ENCODE data around the gene ANKZF1.

The ANKZF1 gene

DNA sequence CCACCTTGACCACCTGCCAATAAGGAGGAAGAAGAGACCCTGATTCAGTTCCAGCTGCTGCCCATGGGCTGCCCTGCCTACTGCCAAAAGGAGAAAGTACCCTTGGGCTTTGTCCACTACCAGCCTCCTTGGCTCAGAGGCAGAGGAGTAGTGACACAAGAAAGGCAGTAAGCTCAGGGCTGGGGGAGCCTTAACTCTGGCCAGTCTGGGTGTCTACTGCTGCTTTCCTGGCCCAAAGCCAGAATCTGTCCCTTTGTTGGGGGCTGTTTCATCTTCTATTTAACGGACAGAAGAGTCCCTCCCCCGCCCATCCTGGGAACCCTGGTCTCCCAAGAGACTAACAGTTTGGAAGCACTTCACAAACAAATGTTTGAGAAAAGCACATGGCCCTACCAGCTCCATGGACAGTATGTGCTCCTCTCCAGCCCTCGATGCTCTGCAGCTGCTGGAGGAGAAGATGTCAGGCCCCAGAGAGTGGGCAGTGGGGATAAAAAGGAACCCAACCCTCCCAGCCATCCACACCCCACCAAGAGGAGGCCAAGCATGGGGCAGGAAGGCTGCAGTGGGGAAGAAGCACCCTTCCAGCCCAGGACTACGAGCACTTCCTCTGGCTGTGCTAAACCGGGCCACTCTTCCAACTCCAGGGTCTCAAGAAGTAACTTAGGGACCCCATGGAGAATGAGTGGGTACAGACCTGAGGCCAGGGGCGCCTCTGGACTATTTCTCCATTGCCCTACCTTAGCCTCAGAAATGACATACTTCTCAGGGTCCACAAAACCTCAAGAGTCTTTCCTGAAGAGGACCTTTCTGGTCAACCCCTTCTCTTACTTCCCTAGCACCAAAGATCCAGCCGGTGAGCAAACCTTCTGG, 1.3 kb upstream of the ANKZF1 start:
- DNase-seq: no peak

- no peak for DNase-seq
These were observed 698 bp upstream of the ANKZF1 start for GRCh38 chr2:219228911-219229304.

GRCh38 chr2:219230059-219230540, 494 bp downstream of the ANKZF1 start:
- DNase-seq: no peak

- no peak for DNase-seq
These were observed 4.7 kb downstream of the ANKZF1 start for GRCh38 chr2:219234331-219234730.

GRCh38 chr2:219243291-219243761, 13.7 kb downstream of the ANKZF1 start:
- no peak for DNase-seq

GRCh38 chr2:219244789-219245147, 15.2 kb downstream of the ANKZF1 start:
- no peak for DNase-seq

DNA sequence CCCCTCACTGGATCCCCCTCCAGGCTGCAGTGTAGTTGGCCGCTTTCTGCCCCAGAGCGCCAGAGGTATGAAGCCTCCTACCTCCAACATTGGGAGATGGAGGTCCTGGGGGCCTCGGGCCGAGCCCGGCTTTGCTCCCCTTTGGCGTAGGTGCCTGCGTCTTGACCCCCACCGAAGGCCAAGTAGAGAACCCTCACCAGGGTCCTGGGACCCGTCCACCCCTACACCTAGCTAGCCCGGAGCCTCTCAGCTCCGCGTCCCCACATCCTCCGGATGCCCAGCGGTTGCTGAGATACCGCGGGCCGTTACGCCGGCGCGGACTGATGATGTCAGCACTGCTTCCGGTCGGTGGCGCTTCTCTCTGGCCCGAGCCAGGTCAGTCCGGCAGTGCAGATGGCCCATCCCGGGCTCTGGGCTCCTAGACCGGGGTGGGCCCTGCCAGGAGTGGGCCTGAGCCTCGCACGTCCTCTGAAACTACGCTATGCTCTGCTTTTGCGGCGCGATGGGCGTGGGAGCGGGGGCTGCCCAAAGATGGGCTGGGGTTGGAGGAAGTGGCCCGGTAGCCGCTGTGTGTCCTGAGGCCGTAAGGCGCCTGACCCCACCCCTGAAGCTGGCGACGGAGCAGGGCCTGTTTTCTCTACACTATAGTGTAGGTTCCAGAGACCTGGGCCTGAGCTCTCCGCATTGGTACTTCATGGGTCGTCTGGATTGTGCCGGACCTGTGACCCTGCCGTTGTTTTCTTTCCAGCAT, 15.7 kb downstream of the ANKZF1 start, which contains the start of the genes GLB1L and STK16:
Gene GLB1L, minus strand, starts transcription at position 297 of the 751 bp plus-strand sequence. CDS start 1,871 bp downstream, outside the sequence.
Gene STK16, plus strand, starts transcription at position 332 of the 751 bp plus-strand sequence. CDS start 521 bp downstream, outside the sequence.
- DNase-seq: peak; percentile 41

DNA sequence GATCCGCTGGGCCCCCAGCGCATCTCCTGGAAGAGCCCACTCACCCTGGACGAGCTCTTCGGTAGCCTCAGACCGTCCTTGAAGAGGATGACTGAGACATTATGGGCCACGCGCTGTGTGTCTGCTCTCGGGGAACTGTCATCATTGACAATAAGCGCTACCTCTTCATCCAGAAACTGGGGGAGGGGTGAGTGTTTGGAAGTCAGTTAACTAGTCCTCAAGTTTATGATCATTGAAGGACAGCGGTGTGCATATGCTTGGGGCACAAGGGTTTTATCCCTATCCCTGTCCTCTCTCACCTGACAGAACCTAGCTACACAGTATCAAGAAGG, 16.3 kb downstream of the ANKZF1 start:
- no peak for DNase-seq

DNA sequence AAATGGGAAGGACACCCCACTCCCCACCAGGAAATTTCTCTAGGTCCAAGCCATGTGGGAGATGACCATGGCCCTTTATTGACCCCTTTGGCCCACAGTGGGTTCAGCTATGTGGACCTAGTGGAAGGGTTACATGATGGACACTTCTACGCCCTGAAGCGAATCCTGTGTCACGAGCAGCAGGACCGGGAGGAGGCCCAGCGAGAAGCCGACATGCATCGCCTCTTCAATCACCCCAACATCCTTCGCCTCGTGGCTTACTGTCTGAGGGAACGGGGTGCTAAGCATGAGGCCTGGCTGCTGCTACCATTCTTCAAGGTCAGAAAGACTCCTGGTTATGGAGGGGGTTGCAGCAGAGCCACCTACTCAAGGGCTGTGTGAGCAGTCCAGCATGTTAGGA, 17.0 kb downstream of the ANKZF1 start:
- DNase-seq: no peak

DNA sequence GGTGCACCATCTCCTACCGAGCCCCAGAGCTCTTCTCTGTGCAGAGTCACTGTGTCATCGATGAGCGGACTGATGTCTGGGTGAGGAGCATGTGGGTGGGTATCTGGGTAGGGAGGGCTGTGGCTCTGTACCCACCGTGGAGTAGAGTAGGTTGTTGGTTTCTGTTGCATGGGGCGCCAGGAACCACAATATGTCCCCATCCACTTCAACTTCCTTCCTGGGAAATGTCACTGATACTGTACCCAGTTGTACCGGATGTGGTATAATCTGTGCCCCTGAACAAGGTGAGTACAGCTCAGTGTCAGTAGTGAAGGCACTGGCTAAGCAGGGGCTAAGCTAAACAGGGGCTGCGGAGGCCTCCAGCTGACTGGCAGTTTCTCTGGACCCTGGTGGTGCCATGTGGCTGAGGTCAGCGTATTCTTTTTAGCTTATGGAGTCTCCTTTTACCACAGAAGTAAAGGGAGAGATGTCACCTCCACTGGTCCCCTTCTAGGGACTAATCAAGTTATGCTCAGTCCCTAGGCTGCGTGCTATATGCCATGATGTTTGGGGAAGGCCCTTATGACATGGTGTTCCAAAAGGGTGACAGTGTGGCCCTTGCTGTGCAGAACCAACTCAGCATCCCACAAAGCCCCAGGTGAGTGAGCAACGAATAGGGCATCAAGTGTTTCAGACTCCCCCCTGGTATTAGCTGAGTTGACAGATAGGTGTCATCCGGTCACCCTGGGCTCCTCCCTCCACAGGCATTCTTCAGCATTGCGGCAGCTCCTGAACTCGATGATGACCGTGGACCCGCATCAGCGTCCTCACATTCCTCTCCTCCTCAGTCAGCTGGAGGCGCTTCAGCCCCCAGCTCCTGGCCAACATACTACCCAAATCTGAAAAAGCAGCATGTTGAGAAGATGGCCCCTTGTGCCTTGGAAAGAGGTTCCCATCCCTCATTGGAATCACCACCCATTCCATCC, 18.4 kb downstream of the ANKZF1 start:
- no peak for DNase-seq

DNA sequence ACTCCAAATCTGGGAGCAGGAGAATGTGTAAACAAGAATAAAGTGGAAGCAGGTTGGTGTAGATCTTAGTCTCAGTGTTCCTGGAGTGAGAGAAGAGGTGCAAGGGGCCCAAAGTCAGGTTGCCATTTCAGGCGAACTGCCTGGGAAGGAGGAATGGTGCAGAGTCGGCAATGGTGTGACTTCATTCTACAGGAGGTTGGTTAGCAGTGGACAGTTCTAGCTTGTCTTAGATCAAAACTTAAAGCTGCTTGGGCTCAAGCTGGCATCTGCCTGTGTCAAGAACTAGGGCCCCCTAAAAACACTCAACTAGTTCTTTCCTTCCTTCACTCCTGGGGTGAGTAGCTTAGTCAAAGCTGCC, 19.2 kb downstream of the ANKZF1 start:
- DNase-seq: no peak

DNA sequence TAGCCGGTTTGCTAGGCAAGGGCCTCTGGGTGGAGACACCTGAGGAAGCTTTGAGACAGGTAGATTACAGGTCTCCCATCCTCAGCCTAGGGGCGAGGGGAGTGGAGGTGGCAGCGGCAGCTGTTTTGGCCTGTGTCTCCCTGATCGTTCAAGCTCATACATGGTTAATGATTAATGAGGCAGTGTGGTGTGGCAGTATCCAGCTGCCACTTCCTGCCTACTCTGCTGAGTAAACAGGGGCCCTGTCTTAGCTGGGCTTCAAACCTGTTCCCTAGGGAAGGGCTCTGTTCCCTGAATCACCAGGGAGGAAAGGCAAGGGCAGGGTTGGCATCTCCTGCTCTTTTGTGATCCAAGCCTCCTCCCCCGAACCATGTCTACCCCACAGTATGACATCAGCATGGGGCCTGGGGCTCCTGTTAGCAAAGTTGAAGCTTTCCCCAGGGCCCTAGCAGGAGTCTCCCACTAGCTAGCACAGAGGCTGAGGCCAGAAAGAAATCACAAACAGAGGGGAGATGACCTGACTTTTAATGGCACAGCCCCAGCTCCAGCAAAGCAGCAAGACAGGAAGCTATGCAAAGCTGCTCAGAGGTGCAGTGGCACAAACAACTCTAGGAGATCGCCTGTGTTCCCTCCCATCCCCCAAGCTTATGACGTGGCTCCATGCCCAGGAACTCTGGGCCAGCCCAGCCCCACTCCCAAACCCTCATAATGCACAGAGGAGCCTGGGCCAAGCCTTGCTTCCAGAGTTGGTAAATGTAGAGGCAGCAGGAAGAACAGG, 19.8 kb downstream of the ANKZF1 start:
- DNase-seq: no peak

DNA sequence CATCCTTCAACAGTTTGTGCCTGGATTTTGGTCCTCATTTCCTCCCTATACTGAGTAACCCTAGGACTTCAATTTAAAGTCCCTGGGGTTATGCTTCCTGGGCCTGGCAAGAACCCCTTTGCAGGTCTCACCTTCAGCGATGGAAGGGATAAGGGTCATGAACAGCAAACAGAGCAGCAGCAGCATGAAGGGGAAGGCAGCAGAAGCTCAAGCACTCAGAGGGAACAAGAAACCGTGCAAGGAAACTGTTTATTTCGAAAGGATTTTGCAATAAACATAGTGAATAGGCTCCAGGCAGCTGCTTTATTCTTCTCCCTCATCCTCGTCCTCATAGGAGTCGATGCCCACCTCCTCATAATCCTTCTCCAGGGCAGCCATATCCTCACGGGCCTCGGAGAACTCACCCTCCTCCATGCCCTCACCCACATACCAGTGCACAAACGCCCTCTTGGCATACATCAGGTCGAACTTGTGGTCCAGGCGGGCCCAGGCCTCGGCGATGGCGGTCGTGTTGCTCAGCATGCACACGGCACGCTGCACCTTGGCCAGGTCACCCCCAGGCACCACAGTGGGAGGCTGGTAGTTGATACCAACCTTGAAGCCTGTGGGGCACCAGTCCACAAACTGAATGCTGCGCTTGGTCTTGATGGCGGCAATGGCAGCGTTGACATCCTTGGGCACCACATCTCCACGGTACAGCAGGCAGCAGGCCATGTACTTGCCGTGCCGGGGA, 20.6 kb downstream of the ANKZF1 start:
- no peak for DNase-seq

DNA sequence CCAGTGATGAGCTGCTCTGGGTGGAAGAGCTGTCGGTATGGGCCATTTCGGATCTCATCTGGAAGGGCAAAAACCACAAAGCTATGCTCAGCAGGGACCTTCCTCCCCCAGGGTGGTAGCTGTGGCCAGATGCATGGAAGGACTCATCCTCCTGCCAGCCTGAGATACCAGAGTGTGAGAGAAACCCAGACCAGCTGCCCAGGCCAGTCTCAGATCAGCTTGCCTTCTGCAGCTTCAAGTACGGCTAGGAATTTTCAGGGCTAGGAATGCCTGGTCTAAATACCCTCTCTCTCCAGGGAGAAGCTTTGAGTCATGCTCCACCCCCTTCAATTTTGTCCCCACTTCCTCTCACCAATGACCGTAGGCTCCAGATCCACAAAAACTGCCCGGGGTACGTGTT, 22.1 kb downstream of the ANKZF1 start:
- DNase-seq: no peak

GRCh38 chr2:219252084-219252483, 22.5 kb downstream of the ANKZF1 start:
- DNase-seq: no peak

DNA sequence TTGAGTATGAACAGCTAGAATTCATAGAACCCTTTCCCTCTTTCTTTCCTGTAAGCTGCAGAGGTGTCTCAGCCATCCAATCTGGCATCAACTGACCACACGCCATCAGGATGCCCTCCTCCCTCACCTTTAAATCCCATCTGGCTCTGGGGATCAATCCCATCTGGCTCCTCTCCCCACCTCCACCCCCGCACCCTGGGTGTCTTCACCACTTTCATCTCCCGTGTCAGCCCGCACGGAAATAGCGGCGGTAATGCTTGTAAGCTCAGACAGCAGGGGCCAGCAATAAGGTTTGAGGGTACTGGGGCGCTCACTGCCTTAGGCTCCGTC, 22.9 kb downstream of the ANKZF1 start:
- no peak for DNase-seq

GRCh38 chr2:219252900-219253752, 23.5 kb downstream of the ANKZF1 start, which contains the start of gene TUBA4B:
Gene TUBA4B (plus strand): TSS chr2:219253243. CDS start chr2:219253408, 165 bp downstream.
- no peak for DNase-seq

DNA sequence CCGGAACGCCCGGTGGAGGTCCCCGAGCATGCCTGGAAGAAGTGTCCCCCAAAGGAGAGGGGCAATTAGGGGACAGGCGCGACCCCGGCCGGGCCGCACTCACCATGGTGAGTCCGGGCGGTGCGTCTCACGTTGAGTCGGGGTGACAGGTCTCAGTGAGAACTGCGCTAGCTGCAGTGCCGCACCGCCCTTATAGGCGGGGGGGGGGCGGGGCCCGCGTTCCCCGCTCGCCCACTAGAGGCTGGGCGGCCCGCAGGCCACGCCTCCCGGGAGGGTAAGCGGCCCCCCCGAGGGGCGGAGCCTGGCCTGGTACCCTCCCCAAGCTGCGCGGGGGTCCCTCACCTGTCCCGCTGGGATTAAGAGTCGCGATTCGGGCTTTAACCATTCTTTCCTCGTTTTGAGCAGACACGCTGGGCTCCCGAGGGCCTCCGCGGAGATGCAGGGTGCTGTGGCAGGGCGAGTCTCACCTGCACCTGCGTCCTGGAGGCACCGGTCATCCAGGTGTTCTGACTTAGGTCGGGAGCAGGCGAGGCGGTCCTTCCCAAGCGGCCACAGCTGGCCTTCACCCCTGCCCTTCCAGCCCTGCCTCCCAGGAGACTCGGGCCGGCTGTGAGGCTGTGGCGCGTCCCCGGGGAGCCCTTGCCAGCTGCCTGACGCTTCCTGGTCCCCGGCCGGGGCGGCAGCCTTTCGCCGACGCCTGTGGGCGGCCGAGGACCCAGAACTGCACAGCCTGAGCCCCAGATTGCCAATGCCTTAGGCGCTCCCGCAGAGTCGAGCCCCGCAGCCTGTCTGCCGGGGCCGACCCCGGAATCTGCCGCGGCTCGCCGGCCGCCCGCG, 24.4 kb downstream of the ANKZF1 start, which contains the start of gene TUBA4A:
Gene TUBA4A, minus strand, starts transcription at position 166 of the 837 bp plus-strand sequence. Its CDS starts 60 bp downstream, at position 106.
- DNase-seq: no peak

DNA sequence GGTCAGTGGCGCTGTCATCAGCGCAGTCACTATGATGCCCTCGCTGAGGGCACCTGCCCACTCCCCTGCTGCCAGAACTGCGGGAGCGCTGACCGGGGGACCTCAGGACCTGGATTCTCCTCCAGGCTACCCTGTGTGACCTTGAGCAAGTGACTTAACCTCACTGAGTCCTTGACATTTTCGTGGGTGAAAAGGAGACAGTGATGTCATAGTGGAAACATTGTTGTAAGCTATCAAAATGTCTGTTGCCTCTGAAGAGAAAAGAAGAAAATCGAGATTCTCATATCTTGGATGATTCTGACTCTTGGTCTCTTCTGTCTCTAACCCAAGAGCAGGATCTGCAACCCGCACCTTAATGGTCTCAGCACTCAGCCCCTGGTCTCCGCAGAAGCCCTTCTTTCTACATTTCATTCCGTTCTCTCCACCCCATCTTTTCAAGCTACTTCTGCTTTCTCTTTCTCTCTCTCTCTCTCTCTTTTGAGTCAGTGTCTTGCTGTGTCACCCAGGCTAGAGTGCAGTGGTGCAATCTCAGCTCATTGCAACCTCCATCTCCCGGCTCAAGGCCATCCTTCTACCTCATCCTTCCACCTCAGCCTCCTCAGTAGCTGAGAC, 25.1 kb downstream of the ANKZF1 start:
- DNase-seq: no peak
